Neural cell (in vitro differentiated cells): ENCODE results near the gene ADAMTS16. TPM values are rescaled to one million over a fixed set of nuclear protein-coding genes. Genes with fewer than 3 reads are reported as not detected.

Experiments used
- H2AFZ ChIP-seq: fragments of 200-600, 300-800 bp; sonication (generic), shearing (Covaris generic); 2 replicates; pipeline ENCODE4 v1.6.0; 2014; ENCODE audit warnings: low read depth, mild to moderate bottlenecking, antibody characterized with exemption, low read length, moderate library complexity
- H3F3A ChIP-seq: fragments of 200-600 bp; shearing (Covaris generic); 2 replicates; pipeline ENCODE4 v1.6.1; 2016; ENCODE audit warnings: mild to moderate bottlenecking, moderate library complexity, mixed read lengths, antibody characterized with exemption, low read length; ENCODE audit not compliant: insufficient read depth, poor library complexity, severe bottlenecking
- H3K27ac ChIP-seq: fragments of 200-600, 300-800 bp; sonication (generic), shearing (Covaris generic); 2 replicates; pipeline ENCODE4 v1.5.1; 2014; ENCODE audit warnings: mild to moderate bottlenecking, low read length, moderate library complexity
- H3K27me3 ChIP-seq: fragments of 300-800, 200-600 bp; sonication (generic), shearing (Covaris generic); 2 replicates; pipeline ENCODE4 v1.6.0; 2014; ENCODE audit warnings: mild to moderate bottlenecking, low read depth, low read length, moderate library complexity; ENCODE audit not compliant: insufficient read depth
- H3K36me3 ChIP-seq: fragments of 300-800, 200-600 bp; sonication (generic), shearing (Covaris generic); 2 replicates; pipeline ENCODE4 v1.5.1; 2014; ENCODE audit warnings: mild to moderate bottlenecking, antibody characterized with exemption, low read length, moderate library complexity; ENCODE audit not compliant: insufficient read depth
- H3K4me2 ChIP-seq: fragments of 300-800, 200-600 bp; sonication (generic), shearing (Covaris generic); 2 replicates; pipeline ENCODE4 v1.6.0; 2014; ENCODE audit warnings: mild to moderate bottlenecking, low read length
- H3K4me3 ChIP-seq: fragments of 300-800, 200-600 bp; sonication (generic), shearing (Covaris generic); 2 replicates; pipeline ENCODE4 v1.5.1; 2014; ENCODE audit warnings: mild to moderate bottlenecking, low read length, moderate library complexity
- H3K79me2 ChIP-seq: fragments of 200-600 bp; shearing (Covaris generic); replicated peaks from 2 replicates; pipeline ENCODE4 v1.6.0; 2014; ENCODE audit warnings: mild to moderate bottlenecking, low read length, moderate library complexity; ENCODE audit not compliant: insufficient read depth
- H3K9ac ChIP-seq: fragments of 300-800, 200-600 bp; sonication (generic), shearing (Covaris generic); 2 replicates; pipeline ENCODE4 v1.6.1; 2016; ENCODE audit warnings: mild to moderate bottlenecking, low read length, mixed read lengths
- H3K9me2 ChIP-seq: fragments of 200-600 bp; shearing (Covaris generic); 2 replicates; pipeline ENCODE4 v1.6.1; 2016; ENCODE audit warnings: mild to moderate bottlenecking, low read length, mixed read lengths; ENCODE audit not compliant: insufficient read depth
- H3K9me3 ChIP-seq: fragments of 200-600, 300-800 bp; sonication (generic), shearing (Covaris generic); 2 replicates; pipeline ENCODE4 v1.6.1; 2016; ENCODE audit warnings: mild to moderate bottlenecking, mixed run types, low read length, moderate library complexity, mixed read lengths
- H4K20me1 ChIP-seq: fragments of 200-600 bp; shearing (Covaris generic); 2 replicates; pipeline ENCODE4 v1.6.1; 2016; ENCODE audit warnings: mild to moderate bottlenecking, mixed run types; ENCODE audit not compliant: insufficient read depth
- EP300 ChIP-seq: fragments of 450-650 bp; conservative IDR thresholded peaks from 2 replicates; pipeline ENCODE4 v1.6.1; 2014; ENCODE audit warnings: antibody characterized with exemption, mild to moderate bottlenecking, moderate library complexity; ENCODE audit not compliant: poor library complexity, severe bottlenecking
- EZH2 ChIP-seq: fragments of 200-600, 300-800 bp; shearing (Covaris generic), sonication (generic); IDR thresholded peaks from 2 replicates; pipeline ENCODE4 v1.6.1; 2014; ENCODE audit warnings: antibody characterized with exemption, low read length, borderline replicate concordance, mild to moderate bottlenecking; ENCODE audit not compliant: insufficient read depth, poor library complexity, severe bottlenecking
- MXI1 ChIP-seq: fragments of 450-650 bp; conservative IDR thresholded peaks from 2 replicates; pipeline ENCODE4 v1.6.1; 2014; ENCODE audit warnings: antibody characterized with exemption, mild to moderate bottlenecking; ENCODE audit not compliant: poor library complexity, severe bottlenecking
- POLR2AphosphoS5 ChIP-seq: IDR thresholded peaks from 2 replicates; pipeline ENCODE4 v1.6.1; 2012
- RAD21 ChIP-seq: fragments of 450-650 bp; conservative IDR thresholded peaks from 2 replicates; pipeline ENCODE4 v1.6.1; 2014; ENCODE audit warnings: antibody characterized with exemption, mild to moderate bottlenecking, moderate library complexity
- SMC3 ChIP-seq: fragments of 450-650 bp; conservative IDR thresholded peaks from 2 replicates; pipeline ENCODE4 v1.6.1; 2014; ENCODE audit warnings: antibody characterized with exemption, mild to moderate bottlenecking, moderate library complexity; ENCODE audit not compliant: poor library complexity
- TAF1 ChIP-seq: IDR thresholded peaks from 2 replicates; pipeline ENCODE4 v1.6.1; 2012; ENCODE audit warnings: low read depth
- polyA plus RNA-seq: library from polyadenylated mRNA; depleted of rRNA; stranded (reverse); fragments of >200 nt; gene quantifications from 2 replicates; pipeline ENCODE4 v1.2.3, GENCODE V29; 2014
- TF ChIP-seq, protein P1 (sequence below): IDR thresholded peaks from 2 replicates; pipeline ENCODE4 v1.6.1; 2012; ENCODE audit warnings: borderline replicate concordance
- TF ChIP-seq, protein P2 (sequence below): fragments of 450-650 bp; IDR thresholded peaks from 2 replicates; pipeline ENCODE4 v1.5.1; 2014; ENCODE audit warnings: antibody characterized with exemption, mild to moderate bottlenecking, moderate library complexity; ENCODE audit not compliant: poor library complexity, severe bottlenecking

Gene ADAMTS16
- polyA plus RNA-seq, 1 donor from 2014 or later, result 1.3 TPM

DNA sequence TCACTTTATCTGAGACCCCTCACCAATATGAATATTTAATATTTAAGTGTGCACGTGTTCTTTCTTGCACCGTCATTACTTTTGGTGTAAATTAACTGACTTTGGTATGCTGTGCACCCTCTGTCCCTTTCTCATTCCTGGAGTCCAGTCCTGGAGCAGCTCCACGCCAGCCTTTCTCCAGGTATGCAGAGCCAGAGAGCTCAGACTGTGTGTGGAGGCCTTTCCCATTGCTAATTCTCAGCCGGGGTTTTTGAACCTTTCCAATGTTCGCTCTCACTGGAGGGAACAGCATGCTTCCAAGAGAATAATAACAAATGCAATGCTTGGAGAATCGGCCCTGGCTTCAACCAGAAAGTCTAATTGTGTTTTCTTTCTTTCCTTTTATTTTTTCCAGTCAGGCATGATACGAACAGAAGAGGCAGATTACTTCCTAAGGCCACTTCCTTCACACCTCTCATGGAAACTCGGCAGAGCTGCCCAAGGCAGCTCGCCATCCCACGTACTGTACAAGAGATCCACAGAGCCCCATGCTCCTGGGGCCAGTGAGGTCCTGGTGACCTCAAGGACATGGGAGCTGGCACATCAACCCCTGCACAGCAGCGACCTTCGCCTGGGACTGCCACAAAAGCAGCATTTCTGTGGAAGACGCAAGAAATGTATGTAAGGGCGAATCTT lies 41.7 kb downstream of the ADAMTS16 start:
- Histone ChIP-seq H3K79me2 (no peaks in the 10 kb centered on the region), H3K9me3 (no peaks in the 10 kb centered on the region), H2AFZ (no peak overlapping the region), H3K9ac (no peak overlapping the region), H3K36me3 (no peaks in the 10 kb centered on the region), H3F3A (no peaks in the 10 kb centered on the region), H4K20me1 (no peaks in the 10 kb centered on the region), H3K27ac (no peak overlapping the region), H3K9me2 (no peaks in the 10 kb centered on the region), H3K4me3 (no peak overlapping the region), H3K4me2 (no peak overlapping the region), H3K27me3 (no peaks in the 10 kb centered on the region)
- TF ChIP-seq EZH2, result no peak

DNA sequence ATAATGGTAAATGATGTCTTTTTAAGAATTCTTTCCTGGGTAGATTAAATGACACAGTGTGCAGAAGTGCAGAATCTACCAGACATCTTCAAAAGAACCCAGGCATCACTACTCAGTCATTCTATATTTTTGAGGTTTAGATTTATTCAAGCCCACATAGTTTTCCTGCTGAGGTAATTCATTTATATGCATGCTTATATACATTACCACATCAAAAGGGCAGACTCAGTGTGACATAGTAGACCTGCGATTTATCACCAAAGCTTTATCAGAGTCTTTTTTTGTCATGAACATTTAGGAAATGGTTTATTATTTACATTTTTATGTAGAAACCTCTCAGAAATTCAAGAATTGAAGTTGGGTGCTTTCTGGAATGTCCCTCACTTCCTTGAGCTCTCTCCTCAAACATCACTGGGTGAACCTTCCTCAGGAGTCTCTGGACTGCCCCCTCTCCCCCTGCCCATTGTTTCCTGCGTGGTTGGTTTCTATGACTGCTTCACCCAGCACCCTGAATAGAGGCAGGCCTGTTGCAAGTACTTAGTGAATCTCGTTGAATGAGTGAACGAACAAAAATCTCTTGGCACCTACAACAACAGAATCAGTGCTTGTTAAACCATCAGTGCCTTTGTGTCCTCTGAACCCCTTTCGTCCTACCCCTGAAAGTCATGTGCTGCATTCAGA lies 42.5 kb downstream of the ADAMTS16 start:
- Histone ChIP-seq H3K9ac (no peak overlapping the region), H4K20me1 (no peaks in the 10 kb centered on the region), H3K4me2 (no peak overlapping the region), H2AFZ (no peak overlapping the region), H3K9me2 (no peaks in the 10 kb centered on the region), H3K27ac (no peak overlapping the region), H3K4me3 (no peak overlapping the region), H3K9me3 (no peaks in the 10 kb centered on the region), H3K36me3 (no peaks in the 10 kb centered on the region), H3K79me2 (no peaks in the 10 kb centered on the region), H3F3A (no peaks in the 10 kb centered on the region), H3K27me3 (no peaks in the 10 kb centered on the region)
- TF ChIP-seq, protein P1, sequence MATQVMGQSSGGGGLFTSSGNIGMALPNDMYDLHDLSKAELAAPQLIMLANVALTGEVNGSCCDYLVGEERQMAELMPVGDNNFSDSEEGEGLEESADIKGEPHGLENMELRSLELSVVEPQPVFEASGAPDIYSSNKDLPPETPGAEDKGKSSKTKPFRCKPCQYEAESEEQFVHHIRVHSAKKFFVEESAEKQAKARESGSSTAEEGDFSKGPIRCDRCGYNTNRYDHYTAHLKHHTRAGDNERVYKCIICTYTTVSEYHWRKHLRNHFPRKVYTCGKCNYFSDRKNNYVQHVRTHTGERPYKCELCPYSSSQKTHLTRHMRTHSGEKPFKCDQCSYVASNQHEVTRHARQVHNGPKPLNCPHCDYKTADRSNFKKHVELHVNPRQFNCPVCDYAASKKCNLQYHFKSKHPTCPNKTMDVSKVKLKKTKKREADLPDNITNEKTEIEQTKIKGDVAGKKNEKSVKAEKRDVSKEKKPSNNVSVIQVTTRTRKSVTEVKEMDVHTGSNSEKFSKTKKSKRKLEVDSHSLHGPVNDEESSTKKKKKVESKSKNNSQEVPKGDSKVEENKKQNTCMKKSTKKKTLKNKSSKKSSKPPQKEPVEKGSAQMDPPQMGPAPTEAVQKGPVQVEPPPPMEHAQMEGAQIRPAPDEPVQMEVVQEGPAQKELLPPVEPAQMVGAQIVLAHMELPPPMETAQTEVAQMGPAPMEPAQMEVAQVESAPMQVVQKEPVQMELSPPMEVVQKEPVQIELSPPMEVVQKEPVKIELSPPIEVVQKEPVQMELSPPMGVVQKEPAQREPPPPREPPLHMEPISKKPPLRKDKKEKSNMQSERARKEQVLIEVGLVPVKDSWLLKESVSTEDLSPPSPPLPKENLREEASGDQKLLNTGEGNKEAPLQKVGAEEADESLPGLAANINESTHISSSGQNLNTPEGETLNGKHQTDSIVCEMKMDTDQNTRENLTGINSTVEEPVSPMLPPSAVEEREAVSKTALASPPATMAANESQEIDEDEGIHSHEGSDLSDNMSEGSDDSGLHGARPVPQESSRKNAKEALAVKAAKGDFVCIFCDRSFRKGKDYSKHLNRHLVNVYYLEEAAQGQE, result no peak
- TF ChIP-seq MXI1 (no peak), RAD21 (no peak), POLR2AphosphoS5 (no peak), EP300 (no peak), TAF1 (no peak), SMC3 (no peak), EZH2 (no peak)
- TF ChIP-seq, protein P2, sequence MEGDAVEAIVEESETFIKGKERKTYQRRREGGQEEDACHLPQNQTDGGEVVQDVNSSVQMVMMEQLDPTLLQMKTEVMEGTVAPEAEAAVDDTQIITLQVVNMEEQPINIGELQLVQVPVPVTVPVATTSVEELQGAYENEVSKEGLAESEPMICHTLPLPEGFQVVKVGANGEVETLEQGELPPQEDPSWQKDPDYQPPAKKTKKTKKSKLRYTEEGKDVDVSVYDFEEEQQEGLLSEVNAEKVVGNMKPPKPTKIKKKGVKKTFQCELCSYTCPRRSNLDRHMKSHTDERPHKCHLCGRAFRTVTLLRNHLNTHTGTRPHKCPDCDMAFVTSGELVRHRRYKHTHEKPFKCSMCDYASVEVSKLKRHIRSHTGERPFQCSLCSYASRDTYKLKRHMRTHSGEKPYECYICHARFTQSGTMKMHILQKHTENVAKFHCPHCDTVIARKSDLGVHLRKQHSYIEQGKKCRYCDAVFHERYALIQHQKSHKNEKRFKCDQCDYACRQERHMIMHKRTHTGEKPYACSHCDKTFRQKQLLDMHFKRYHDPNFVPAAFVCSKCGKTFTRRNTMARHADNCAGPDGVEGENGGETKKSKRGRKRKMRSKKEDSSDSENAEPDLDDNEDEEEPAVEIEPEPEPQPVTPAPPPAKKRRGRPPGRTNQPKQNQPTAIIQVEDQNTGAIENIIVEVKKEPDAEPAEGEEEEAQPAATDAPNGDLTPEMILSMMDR, result no peak
